Motor neuron (in vitro differentiated cells): ENCODE measurements around the gene ZNF778. TPM values are rescaled to one million over a fixed set of nuclear protein-coding genes. Genes with fewer than 3 reads are reported as not detected.

ENCODE experiments used
- ATAC-seq, 8 experiments: fragments of 200-7000 bp; cut with Tn5 transposase; replicated peaks in 6 of 8; 2 replicates each; pipeline ENCODE4 v1.8.0; 2021; ENCODE audit warnings: mild to moderate bottlenecking in 8 of 8, moderate library complexity in 8 of 8
- H3K27ac ChIP-seq, 2 donors: fragments of 250-450 bp; sonication (Bioruptor Pico); 2 replicates each; pipeline ENCODE4 v1.9.0; 2021; ENCODE audit warnings: antibody characterized with exemption in 2 of 2, mild to moderate bottlenecking in 2 of 2, moderate library complexity in 1 of 2
- H3K4me1 ChIP-seq, 2 donors: fragments of 250-450 bp; sonication (Bioruptor Pico); replicated peaks in 1 of 2; 2 replicates each; pipeline ENCODE4 v1.6.1; 2021; ENCODE audit warnings: antibody characterized with exemption in 2 of 2, mild to moderate bottlenecking in 2 of 2, moderate library complexity in 1 of 2
- H3K4me3 ChIP-seq, 5 donors: fragments of 250-450 bp; sonication (Bioruptor Pico); 2 replicates each; pipeline ENCODE4 v1.9.0; 2021; ENCODE audit warnings: antibody characterized with exemption in 5 of 5, mild to moderate bottlenecking in 5 of 5, moderate library complexity in 4 of 5
- WGBS, 10 experiments: fragments of 450-650 bp; shearing (Covaris generic); methylation state at CpG; one replicate each; pipeline ENCODE4 v1.0.0; 2022; 5-methylcytosine and 5-hydroxymethylcytosine counted together
- in situ Hi-C, 9 experiments: fragments of 400-800 bp; cut with MboI; loops; one replicate each; pipeline ENCODE4 v1.15.0; 2021; ENCODE audit warnings: low sequenced_read_pairs in 9 of 9, low pct_unique_long_range_greater_than_20kb in 2 of 9; ENCODE audit not compliant: unreplicated experiment in 9 of 9
- total RNA-seq, 8 experiments: library from RNA; unstranded; fragments of 300-600 nt; gene quantifications; 2 replicates each; pipeline versions ENCODE4 v1.2.3 to v1.2.4, GENCODE V29; 2022

The ZNF778 gene
- total RNA-seq, result 10 to 100 TPM in 1 of 8 experiments, 1 to 10 TPM in 7; 6.8 to 14.7 (median 9.0) TPM

GRCh38 chr16:89217388-89218191 is at the start of gene ZNF778:
ZNF778 (plus strand) TSS chr16:89217703; CDS start chr16:89221128, 3,425 bp downstream.
- Histone ChIP-seq H3K4me1 (peaks cover 11 to 14% of the 10 kb centered on the region in 2 donors), H3K4me3 (peak within 1 kb of the TSS; percentile 66 to 92 (median 84)), H3K27ac (peak within 1 kb of the TSS; percentile 70 to 86)
- ATAC-seq, result peak; percentile 83 to 94 (median 87)
- WGBS, 10 experiments, result 0 to 5% (median 1%) methylated on average over 5 to 30 of the region's 91 CpGs; no CpG with 5 or more reads in 1 of the 10 experiments
- in situ Hi-C loops, result loop anchor here in 2 of 9 experiments (25.0 kb wide), 2 partner anchors 280 to 480 kb away; no protein-coding TSS in a partner anchor

- H3K4me3 ChIP-seq, result no peak overlapping the region
- WGBS, 10 experiments, result 80 to 83% methylated on average over 1 of the region's 23 CpGs; no CpG with 5 or more reads in 8 of the 10 experiments
- H3K27ac ChIP-seq, result no peak overlapping the region
- ATAC-seq, result no peak
- in situ Hi-C loops, result loop anchor here in 3 of 9 experiments (25.0 kb wide), 3 partner anchors 231 to 431 kb away; partner anchors contain the start of genes APRT (in 1 of the 3) and CDT1 (in 1 of the 3)
- H3K4me1 ChIP-seq, result peaks cover 35 to 40% of the 10 kb centered on the region in 2 donors
These were observed 48.9 kb upstream of the ZNF778 start for GRCh38 chr16:89168381-89169189.

DNA sequence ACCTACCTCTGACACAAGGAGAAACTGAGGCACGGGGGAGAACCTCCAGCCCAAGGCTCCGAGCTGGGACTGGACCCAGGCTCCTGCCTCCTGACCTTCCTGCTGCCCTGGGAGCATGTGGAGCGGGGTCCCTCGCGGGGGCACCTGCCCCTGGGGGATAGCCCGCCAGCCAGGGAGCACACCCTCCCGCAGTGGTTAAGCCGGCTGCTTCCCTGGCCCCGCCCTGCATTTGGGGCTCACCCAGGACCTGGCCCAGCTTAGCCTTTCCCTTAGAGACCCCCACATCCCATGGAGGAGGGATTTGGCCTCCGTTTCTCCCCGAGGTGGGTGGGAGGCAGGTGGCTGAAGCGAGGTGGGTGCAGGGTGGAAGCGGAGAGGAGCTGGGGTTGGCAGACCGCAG is 47.7 kb upstream of the ZNF778 start:
- Histone ChIP-seq H3K27ac (no peak overlapping the region), H3K4me3 (no peak overlapping the region), H3K4me1 (peaks cover 26 to 31% of the 10 kb centered on the region in 2 donors)
- WGBS, 10 experiments, result 57 to 100% (median 59%) methylated on average over 2 to 5 of the region's 14 CpGs; no CpG with 5 or more reads in 7 of the 10 experiments
- ATAC-seq, result no peak
- in situ Hi-C loops, result loop anchor here in 3 of 9 experiments (25.0 kb wide), 3 partner anchors 232 to 432 kb away; partner anchors contain the start of genes APRT (in 1 of the 3) and CDT1 (in 1 of the 3)

DNA sequence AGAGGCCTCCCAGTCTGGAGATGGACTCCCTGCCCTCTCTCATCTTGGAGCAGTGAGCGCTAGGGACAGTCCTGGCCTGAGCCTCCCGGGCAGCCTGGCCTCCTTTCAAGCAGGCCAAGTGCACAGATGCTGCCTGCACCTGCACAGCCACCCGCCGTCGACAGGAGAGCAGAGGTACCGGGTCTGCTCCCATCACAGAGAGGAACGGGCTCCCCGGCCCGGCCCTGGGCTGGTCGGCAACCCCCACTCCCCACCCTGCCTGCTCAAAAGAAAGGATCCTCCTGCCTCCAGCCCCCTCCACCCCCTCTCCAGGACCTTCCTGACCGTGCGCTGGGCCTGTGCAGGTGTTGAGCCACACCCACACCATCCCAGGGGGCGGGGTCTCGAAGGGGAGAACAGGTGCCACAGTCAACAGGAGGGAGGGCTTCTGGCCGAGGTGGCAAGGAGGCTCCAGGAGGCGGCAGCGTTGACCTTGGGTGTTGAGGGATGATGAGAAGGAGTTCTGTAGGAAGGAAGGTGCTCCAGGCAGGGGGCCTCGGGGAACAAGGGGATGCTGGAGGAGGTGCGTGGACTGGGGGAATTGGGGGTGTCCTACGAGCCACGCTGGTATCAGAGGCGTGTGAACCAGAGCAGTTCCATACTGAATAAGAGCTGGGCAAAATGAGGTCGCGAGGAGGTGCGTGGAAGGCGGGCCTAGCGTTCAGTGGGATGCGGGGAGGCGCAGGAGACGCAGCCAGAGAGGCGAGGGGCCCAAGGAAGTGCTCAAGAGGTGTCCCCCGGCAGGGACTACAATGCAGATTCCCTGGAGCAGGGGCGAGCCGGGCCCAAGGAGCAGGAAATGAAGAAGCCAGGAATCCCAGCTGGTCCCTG is 46.9 kb upstream of the ZNF778 start:
- WGBS, 10 experiments, result 27 to 38% methylated on average over 2 to 3 of the region's 34 CpGs; no CpG with 5 or more reads in 8 of the 10 experiments
- in situ Hi-C loops, result loop anchor here in 3 of 9 experiments (25.0 kb wide), 3 partner anchors 233 to 433 kb away; partner anchors contain the start of genes APRT (in 1 of the 3) and CDT1 (in 1 of the 3)
- Histone ChIP-seq H3K27ac (no peak overlapping the region), H3K4me3 (peak overlapping the region; percentile 23 to 36 (median 26)), H3K4me1 (peaks cover 17 to 23% of the 10 kb centered on the region in 2 donors)
- ATAC-seq, result no peak

- H3K27ac ChIP-seq, result no peak within 1 kb of the TSS
- no CpG with 5 or more reads among the region's 74 CpGs for WGBS, 10 experiments
- ATAC-seq, result peak; percentile 76 to 93 (median 91)
- in situ Hi-C loops, result loop anchor here in 3 of 9 experiments (25.0 kb wide), 3 partner anchors 234 to 434 kb away; partner anchors contain the start of genes APRT (in 1 of the 3) and CDT1 (in 1 of the 3)
- H3K4me3 ChIP-seq, result peak within 1 kb of the TSS; percentile 23 to 36 (median 26)
- peaks cover 17 to 22% of the 10 kb centered on the region in 2 donors for H3K4me1 ChIP-seq
These were observed 46.0 kb upstream of the ZNF778 start, which contains the start of gene CDH15 for GRCh38 chr16:89171216-89172170. CDH15 (plus strand) TSS chr16:89171748; CDS start chr16:89171832, 84 bp downstream.

- no peak for ATAC-seq
- no CpG with 5 or more reads among the region's 11 CpGs for WGBS, 10 experiments
- in situ Hi-C loops, result loop anchor here in 3 of 9 experiments (25.0 kb wide), 3 partner anchors 235 to 435 kb away; partner anchors contain the start of genes APRT (in 1 of the 3) and CDT1 (in 1 of the 3)
- H3K27ac ChIP-seq, result no peak overlapping the region
- H3K4me3 ChIP-seq, result no peak overlapping the region
- H3K4me1 ChIP-seq, result peaks cover 12 to 20% of the 10 kb centered on the region in 2 donors
These were observed 45.4 kb upstream of the ZNF778 start for GRCh38 chr16:89172171-89172527.

DNA sequence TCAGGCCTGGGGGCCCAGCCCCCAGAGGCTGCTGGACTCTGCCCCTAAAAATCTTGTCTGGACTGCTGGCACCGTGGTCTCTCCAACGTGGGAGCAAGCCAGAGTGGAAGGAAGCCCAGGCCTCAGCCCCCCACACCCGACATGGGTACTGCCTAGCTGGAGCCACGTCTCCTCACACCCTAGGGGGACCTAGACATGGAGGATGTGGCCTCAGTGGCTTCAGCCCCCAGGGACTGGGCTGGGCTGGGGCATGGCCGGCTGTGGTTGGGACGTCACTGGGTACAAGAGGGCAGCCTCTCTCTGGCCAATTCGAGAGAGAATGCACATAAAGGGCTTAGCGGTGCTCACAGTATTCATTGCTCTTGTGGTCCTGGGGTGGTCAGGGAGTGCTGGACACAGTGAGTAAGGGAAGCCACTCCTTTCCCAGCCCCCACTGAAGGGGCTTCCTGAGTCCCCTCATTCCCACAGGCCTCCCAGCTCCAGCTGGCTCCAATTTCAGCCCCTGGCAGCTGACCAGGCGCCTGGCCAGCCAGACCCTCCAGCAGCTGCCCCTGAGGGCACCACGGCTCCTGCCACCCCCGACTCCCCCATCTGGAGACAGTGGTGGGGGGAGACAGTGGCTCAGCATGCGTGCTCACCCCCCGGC is 44.9 kb upstream of the ZNF778 start:
- ATAC-seq, result peak in 2 of 8 experiments; percentile 4 to 20
- peaks cover 10 to 16% of the 10 kb centered on the region in 2 donors for H3K4me1 ChIP-seq
- H3K27ac ChIP-seq, result no peak overlapping the region
- in situ Hi-C loops, result loop anchor here in 3 of 9 experiments (25.0 kb wide), 3 partner anchors 235 to 435 kb away; partner anchors contain the start of genes APRT (in 1 of the 3) and CDT1 (in 1 of the 3)
- 60% methylated on average over 1 of the region's 13 CpGs; no CpG with 5 or more reads in 9 of the 10 experiments for WGBS, 10 experiments
- no peak overlapping the region for H3K4me3 ChIP-seq

DNA sequence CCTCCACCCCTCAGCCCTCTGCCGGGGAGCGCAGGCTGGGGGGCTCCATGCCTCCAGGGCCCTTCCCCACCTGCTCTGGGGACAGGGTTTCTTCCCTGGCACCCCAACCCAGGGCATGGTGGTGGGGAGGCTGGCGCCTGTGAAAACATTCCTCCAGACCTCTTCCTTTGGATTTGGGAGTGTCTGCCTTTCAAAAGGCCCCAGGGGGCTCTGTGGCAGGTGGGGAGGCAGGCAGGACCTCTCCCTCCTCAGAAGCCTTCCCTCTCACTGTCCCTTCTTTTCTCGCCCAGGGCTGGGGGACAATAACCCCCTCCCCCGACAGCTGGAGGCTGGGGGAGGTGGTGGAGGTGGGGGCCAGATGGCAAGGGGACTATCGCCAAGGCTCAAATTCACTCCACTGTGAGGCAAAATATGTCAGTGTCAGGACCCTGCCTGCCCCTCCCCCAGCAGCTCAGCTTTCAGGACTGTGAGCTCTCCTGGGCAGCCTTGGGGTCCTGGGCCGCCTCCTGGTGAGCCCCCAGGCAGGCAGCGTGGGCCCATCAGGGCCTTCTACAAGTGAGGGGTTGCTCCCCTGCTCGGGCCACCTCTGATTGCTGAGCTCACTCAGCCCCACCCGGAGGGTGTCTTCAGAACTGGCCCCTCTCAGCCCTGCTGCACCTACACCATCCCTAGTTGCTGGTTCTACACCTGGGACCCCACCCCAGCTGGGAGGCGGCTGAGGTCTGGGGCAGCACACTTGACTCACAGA is 44.2 kb upstream of the ZNF778 start:
- Histone ChIP-seq H3K4me3 (no peak overlapping the region), H3K4me1 (peaks cover 10 to 15% of the 10 kb centered on the region in 2 donors), H3K27ac (no peak overlapping the region)
- in situ Hi-C loops, result loop anchor here in 3 of 9 experiments (25.0 kb wide), 3 partner anchors 236 to 436 kb away; partner anchors contain the start of genes APRT (in 1 of the 3) and CDT1 (in 1 of the 3)
- ATAC-seq, result no peak
- WGBS, 10 experiments, result no CpG with 5 or more reads among the region's 11 CpGs

- H3K4me3 ChIP-seq, result no peak overlapping the region
- 0 to 87% (median 77%) methylated on average over 1 to 12 of the region's 23 CpGs; no CpG with 5 or more reads in 4 of the 10 experiments for WGBS, 10 experiments
- in situ Hi-C loops, result loop anchor here in 3 of 9 experiments (25.0 kb wide), 3 partner anchors 237 to 437 kb away; partner anchors contain the start of genes APRT (in 1 of the 3) and CDT1 (in 1 of the 3)
- ATAC-seq, result no peak
- H3K27ac ChIP-seq, result no peak overlapping the region
- peaks cover 10 to 15% of the 10 kb centered on the region in 2 donors for H3K4me1 ChIP-seq
These were observed 43.3 kb upstream of the ZNF778 start for GRCh38 chr16:89174055-89174827.
